ENCODE data around the gene LSR. TPM values are rescaled to one million over a fixed set of nuclear protein-coding genes. Genes with fewer than 3 reads are reported as not detected.
"Not testable (repeated sequence)": the region's sequence is repeated elsewhere in the genome, so short reads cannot be mapped to it uniquely, and the experiment has no call there.

The LSR gene
- total and polyA plus RNA-seq, 12 donors = 3.2 to 10.4 (median 5.2) TPM

GRCh38 chr19:35284153-35285094, 35.6 kb downstream of the LSR start:
- Histone ChIP-seq H3K4me1 (peaks cover 0 to 20% (median 0%) of the 10 kb centered on the region in 9 donors), H3K27me3 (peaks cover 0 to 15% (median 0%) of the 10 kb centered on the region in 7 donors), H3K36me3 (peaks cover 0 to 7% (median 2%) of the 10 kb centered on the region in 9 donors), H3K9me3 (no peaks in the 10 kb centered on the region), H3K4me3 (no peak overlapping the region), H3K27ac (no peak overlapping the region)
- no peak for DNase-seq
- TF ChIP-seq, protein P1, sequence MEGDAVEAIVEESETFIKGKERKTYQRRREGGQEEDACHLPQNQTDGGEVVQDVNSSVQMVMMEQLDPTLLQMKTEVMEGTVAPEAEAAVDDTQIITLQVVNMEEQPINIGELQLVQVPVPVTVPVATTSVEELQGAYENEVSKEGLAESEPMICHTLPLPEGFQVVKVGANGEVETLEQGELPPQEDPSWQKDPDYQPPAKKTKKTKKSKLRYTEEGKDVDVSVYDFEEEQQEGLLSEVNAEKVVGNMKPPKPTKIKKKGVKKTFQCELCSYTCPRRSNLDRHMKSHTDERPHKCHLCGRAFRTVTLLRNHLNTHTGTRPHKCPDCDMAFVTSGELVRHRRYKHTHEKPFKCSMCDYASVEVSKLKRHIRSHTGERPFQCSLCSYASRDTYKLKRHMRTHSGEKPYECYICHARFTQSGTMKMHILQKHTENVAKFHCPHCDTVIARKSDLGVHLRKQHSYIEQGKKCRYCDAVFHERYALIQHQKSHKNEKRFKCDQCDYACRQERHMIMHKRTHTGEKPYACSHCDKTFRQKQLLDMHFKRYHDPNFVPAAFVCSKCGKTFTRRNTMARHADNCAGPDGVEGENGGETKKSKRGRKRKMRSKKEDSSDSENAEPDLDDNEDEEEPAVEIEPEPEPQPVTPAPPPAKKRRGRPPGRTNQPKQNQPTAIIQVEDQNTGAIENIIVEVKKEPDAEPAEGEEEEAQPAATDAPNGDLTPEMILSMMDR (IDR thresholded peaks at IDR 0.05) = no peak
- WGBS, 2 donors = 70 to 73% methylated on average over 17 of the region's 17 CpGs
- ATAC-seq = no peak
- intact Hi-C loops (cut with DNase I) = no loop called here

DNA sequence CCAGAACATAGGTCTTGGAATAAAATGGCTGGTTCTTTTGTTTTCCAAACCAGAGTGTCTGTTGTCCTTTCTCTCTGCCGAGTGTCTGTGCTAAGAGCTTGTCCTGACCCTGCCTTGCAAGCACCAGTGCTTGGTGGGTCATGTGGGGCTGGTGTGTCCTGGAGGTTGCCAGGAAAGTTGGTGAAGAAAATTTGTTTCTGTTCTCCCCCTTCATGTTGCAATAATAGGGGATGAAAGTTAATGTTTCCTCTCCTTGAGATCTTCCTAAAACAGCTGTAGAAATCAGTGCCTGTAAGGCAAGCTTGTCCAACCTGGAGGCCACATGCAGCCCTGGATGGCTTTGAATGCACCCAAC, 36.3 kb downstream of the LSR start:
- intact Hi-C loops (cut with DNase I) = no loop called here
- peaks cover 0 to 20% (median 0%) of the 10 kb centered on the region in 9 donors for H3K4me1 ChIP-seq
- no peak for ATAC-seq
- H3K36me3 ChIP-seq = peaks cover 0 to under 1% (median 0%) of the 10 kb centered on the region in 9 donors
- DNase-seq = no peak
- no peaks in the 10 kb centered on the region for H3K9me3 ChIP-seq
- WGBS, 2 donors = 45 to 47% methylated on average over 1 of the region's 1 CpG
- H3K4me3 ChIP-seq = no peak overlapping the region
- H3K27ac ChIP-seq = no peak overlapping the region
- TF ChIP-seq, protein P1 (IDR thresholded peaks at IDR 0.05) = no peak
- H3K27me3 ChIP-seq = peaks cover 0 to 15% (median 0%) of the 10 kb centered on the region in 7 donors

DNA sequence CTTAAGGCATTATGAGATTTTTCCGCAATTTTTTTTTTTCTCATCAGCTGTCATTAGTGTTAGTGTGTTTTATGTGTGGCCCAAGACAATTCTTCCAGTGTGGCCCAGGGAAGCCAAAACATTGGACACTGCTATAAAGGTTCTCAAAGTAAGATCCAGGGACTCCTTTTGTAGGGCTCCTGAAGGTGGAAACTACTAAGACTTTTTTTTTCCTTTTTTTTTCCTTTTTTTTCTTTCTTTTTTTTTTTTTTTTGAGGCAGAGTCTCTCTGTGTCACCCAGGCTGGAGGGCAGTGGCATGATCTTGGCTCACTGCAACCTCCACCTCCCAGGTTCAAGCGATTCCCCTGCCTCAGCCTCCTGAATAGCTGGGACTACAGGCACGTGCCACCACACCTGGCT, 36.7 kb downstream of the LSR start:
- H3K4me3 ChIP-seq; intact Hi-C loops (cut with DNase I); H3K36me3 ChIP-seq; H3K27ac ChIP-seq; ATAC-seq; DNase-seq; H3K9me3 ChIP-seq: not testable (repeated sequence)
- peaks cover 0 to 17% (median 0%) of the 10 kb centered on the region in 7 donors for H3K27me3 ChIP-seq
- 93 to 94% methylated on average over 3 of the region's 3 CpGs for WGBS, 2 donors
- peaks cover 0 to 20% (median 0%) of the 10 kb centered on the region in 9 donors for H3K4me1 ChIP-seq

DNA sequence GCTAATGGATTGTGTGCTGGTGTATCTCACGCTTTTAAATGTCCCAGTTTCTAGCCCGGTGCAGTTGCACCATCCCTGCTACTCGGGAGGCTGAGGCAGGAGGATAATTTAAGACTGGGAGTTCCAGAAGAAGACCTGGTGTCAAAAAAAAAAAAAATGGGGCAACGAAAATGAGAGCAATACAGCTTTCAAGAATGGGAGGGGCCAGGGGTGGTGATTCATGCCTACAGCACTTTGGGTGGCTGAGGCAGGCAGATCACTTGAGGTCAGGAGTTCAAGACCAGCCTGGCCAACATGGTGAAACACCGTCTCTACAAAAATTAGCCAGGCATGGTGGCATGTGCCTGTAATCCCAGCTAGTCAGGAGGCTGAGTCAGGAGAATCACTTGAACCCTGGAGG, 37.3 kb downstream of the LSR start:
- intact Hi-C loops (cut with DNase I); ATAC-seq; DNase-seq; H3K36me3 ChIP-seq; H3K4me3 ChIP-seq; H3K9me3 ChIP-seq; H3K27ac ChIP-seq: not testable (repeated sequence)
- H3K27me3 ChIP-seq = peaks cover 0 to 20% (median 4%) of the 10 kb centered on the region in 7 donors
- 85 to 88% methylated on average over 5 of the region's 5 CpGs for WGBS, 2 donors
- peaks cover 0 to 20% (median 0%) of the 10 kb centered on the region in 9 donors for H3K4me1 ChIP-seq

- TF ChIP-seq, protein P1 (IDR thresholded peaks at IDR 0.05) = no peak
- WGBS, 2 donors = 94 to 95% methylated on average over 10 of the region's 10 CpGs
These were observed 38.9 kb downstream of the LSR start for GRCh38 chr19:35287713-35288112.

More at GRCh38 chr19:35287713-35288112, 38.9 kb downstream of the LSR start:
- Histone ChIP-seq H3K4me1 (peaks cover 0 to 6% (median 0%) of the 10 kb centered on the region in 9 donors), H3K9me3 (no peaks in the 10 kb centered on the region), H3K4me3 (no peak overlapping the region), H3K27ac (no peak overlapping the region), H3K27me3 (peaks cover 0 to 29% (median 12%) of the 10 kb centered on the region in 7 donors), H3K36me3 (no peaks in the 10 kb centered on the region)
- intact Hi-C loops (cut with DNase I) = no loop called here
- DNase-seq (no peak), ATAC-seq (no peak)

Measured in heart right ventricle (tissue), 16 donors.